Osteocyte (in vitro differentiated cells): Measurements from ENCODE around the gene BST2. TPM values are rescaled to one million over a fixed set of nuclear protein-coding genes. Genes with fewer than 3 reads are reported as not detected.

Source experiments
- DNase-seq: peaks from one replicate; pipeline ENCODE4 v3.0.0; 2021; ENCODE audit warnings: mixed read lengths; ENCODE audit not compliant: unreplicated experiment; ENCODE audit errors: extremely low spot score
- H3K27ac Mint-ChIP-seq: one replicate; pipeline ENCODE4 v1.8.0; 2021; ENCODE audit warnings: mild to moderate bottlenecking, mixed read lengths; ENCODE audit not compliant: unreplicated experiment
- H3K27me3 Mint-ChIP-seq: one replicate; pipeline ENCODE4 v1.8.0; 2021; ENCODE audit warnings: mixed read lengths; ENCODE audit not compliant: unreplicated experiment
- H3K36me3 Mint-ChIP-seq: one replicate; pipeline ENCODE4 v1.8.0; 2021; ENCODE audit warnings: mixed read lengths; ENCODE audit not compliant: unreplicated experiment
- H3K4me1 Mint-ChIP-seq: one replicate; pipeline ENCODE4 v1.8.0; 2021; ENCODE audit warnings: mixed read lengths; ENCODE audit not compliant: unreplicated experiment
- H3K4me3 Mint-ChIP-seq: one replicate; pipeline ENCODE4 v1.8.0; 2021; ENCODE audit warnings: mild to moderate bottlenecking, moderate library complexity, mixed read lengths; ENCODE audit not compliant: unreplicated experiment
- H3K9me3 Mint-ChIP-seq: one replicate; pipeline ENCODE4 v1.8.0; 2021; ENCODE audit warnings: mixed read lengths; ENCODE audit not compliant: unreplicated experiment
- total RNA-seq: library from RNA; stranded (reverse); gene quantifications from 2 replicates; pipeline ENCODE4 v1.2.1, GENCODE V29; 2021
- TF ChIP-seq, protein P1 (sequence below): fragments of 200-600 bp; sonication (generic); IDR thresholded peaks from 2 replicates; pipeline ENCODE4 v1.5.0; 2021; ENCODE audit warnings: antibody characterized with exemption, mild to moderate bottlenecking, moderate library complexity

The BST2 gene
- total RNA-seq, 1 donor from 2014 or later = 1.8 TPM

DNA sequence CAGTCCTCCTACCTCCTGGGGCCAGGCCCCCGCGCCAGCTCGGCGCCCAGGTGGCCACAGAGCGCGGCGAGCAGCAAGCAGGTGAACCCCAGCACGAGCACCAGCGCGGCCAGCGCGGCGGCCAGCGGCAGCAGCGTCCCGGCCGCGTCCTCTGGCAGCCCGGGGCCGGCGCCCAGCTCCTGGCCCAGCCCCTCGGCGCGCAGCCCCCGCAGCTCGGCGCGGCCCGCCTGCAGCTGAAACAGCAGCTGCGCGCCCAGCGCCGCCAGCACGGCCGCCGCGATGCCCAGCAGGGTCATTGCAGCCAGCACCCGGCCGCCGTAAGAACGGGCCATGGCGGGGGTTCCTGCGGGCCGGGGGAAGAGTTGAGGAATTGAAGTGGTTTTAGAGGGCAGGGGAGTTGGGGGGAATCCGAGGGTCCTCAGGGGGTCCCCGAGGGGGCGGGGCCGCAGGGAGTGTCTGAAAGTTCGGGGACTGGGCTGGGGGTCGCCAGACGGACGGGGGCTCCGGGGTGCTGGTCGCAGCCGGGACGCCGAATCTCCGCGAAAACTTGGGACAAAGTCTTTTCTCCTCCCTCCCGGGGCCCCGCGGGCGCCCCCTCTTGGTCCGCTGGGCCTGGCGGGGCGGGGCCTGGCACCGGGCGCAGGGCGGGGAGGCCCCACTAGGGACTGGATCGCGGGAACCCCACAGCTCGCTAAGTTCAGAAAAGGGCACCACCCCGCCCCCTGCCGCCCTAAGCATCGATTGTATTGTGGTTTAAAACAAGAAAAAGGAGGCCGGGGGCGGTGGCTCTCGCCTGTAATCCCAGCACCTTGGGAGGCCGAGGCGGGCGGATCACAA lies 42.9 kb upstream of the BST2 start, which contains the start of gene TMEM221:
Gene TMEM221 (minus strand): TSS at position 538 of the 837 bp plus-strand sequence. CDS start 206 bp downstream, at position 332.
- TF ChIP-seq, protein P1, sequence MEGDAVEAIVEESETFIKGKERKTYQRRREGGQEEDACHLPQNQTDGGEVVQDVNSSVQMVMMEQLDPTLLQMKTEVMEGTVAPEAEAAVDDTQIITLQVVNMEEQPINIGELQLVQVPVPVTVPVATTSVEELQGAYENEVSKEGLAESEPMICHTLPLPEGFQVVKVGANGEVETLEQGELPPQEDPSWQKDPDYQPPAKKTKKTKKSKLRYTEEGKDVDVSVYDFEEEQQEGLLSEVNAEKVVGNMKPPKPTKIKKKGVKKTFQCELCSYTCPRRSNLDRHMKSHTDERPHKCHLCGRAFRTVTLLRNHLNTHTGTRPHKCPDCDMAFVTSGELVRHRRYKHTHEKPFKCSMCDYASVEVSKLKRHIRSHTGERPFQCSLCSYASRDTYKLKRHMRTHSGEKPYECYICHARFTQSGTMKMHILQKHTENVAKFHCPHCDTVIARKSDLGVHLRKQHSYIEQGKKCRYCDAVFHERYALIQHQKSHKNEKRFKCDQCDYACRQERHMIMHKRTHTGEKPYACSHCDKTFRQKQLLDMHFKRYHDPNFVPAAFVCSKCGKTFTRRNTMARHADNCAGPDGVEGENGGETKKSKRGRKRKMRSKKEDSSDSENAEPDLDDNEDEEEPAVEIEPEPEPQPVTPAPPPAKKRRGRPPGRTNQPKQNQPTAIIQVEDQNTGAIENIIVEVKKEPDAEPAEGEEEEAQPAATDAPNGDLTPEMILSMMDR = peak; percentile 71
- Mint-ChIP-seq H3K36me3 (no peaks in the 10 kb centered on the region), H3K4me1 (peaks cover 4% of the 10 kb centered on the region), H3K27ac (no peak within 1 kb of the TSS), H3K4me3 (peak within 1 kb of the TSS; percentile 68), H3K9me3 (no peaks in the 10 kb centered on the region), H3K27me3 (peaks cover 17% of the 10 kb centered on the region)
- DNase-seq = no peak

- TF ChIP-seq, protein P1 = no peak
- Mint-ChIP-seq H3K27me3 (peaks cover 16% of the 10 kb centered on the region), H3K4me1 (peaks cover 4% of the 10 kb centered on the region), H3K36me3 (no peaks in the 10 kb centered on the region), H3K27ac (no peak overlapping the region), H3K9me3 (no peaks in the 10 kb centered on the region), H3K4me3 (peak overlapping the region; percentile 50)
- no peak for DNase-seq
Observed at GRCh38 chr19:17447704-17448130, 42.3 kb upstream of the BST2 start.

DNA sequence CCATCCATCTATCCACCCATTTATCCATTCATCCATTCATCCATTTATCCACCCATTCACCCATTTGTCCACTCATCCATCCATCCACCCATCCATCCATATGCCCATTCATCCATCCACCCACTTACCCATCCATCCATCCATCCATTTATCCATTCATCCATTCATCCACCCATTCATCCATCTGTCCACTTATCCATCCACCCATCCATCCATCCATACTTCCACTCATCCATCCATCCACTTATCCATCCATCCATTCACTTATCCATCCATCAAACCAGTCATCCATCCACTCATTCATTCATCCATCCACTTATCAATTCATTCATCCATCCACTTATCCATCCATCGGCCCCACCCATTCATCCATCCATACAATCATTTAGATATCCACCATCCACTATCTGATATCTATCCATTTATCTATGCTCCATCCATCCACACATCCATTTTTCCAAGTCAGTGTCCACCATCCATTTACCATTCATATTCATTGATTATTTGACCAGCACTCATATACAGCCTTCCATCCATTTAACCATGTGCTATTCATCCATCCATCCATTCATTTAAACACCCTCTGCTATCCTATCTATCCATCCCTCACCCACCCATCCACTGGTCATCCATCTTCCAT lies 40.2 kb upstream of the BST2 start:
- peaks cover 16% of the 10 kb centered on the region for H3K27me3 Mint-ChIP-seq
- H3K9me3 Mint-ChIP-seq = no peaks in the 10 kb centered on the region
- TF ChIP-seq, protein P1 = no peak
- no peaks in the 10 kb centered on the region for H3K36me3 Mint-ChIP-seq
- no peak for DNase-seq
- no peak overlapping the region for H3K4me3 Mint-ChIP-seq
- no peak overlapping the region for H3K27ac Mint-ChIP-seq
- H3K4me1 Mint-ChIP-seq = peaks cover 4% of the 10 kb centered on the region

- DNase-seq = no peak
- no peaks in the 10 kb centered on the region for H3K36me3 Mint-ChIP-seq
- no peak overlapping the region for H3K27ac Mint-ChIP-seq
- H3K9me3 Mint-ChIP-seq = no peaks in the 10 kb centered on the region
- no peaks in the 10 kb centered on the region for H3K4me1 Mint-ChIP-seq
- no peak overlapping the region for H3K4me3 Mint-ChIP-seq
- H3K27me3 Mint-ChIP-seq = no peaks in the 10 kb centered on the region
- TF ChIP-seq, protein P1 = peak; percentile 54
Observed at GRCh38 chr19:17441241-17442021, 36.0 kb upstream of the BST2 start.
